Endothelial cell of umbilical vein (primary cell): ENCODE results near the gene RAB39B. TPM values are rescaled to one million over a fixed set of nuclear protein-coding genes. Genes with fewer than 3 reads are reported as not detected.
"Not testable (repeated sequence)": the region's sequence is repeated elsewhere in the genome, so short reads cannot be mapped to it uniquely, and the experiment has no call there.

ENCODE experiments used
- BruUV-seq: library from RNA; stranded (reverse); fragments of 400-500 nt; replicated peaks from 2 replicates; lab custom pipeline; 2021; lab: Mats Ljungman, UMichigan
- CTCF ChIA-PET: fragments of 300-600, 350-600 bp; sonication (Branson Sonifier 250); formaldehyde crosslinking; loops from one replicate; lab custom pipeline; 2021; ENCODE audit warnings: antibody characterized with exemption, inconsistent platforms; lab: Charles Lee
- POLR2A ChIA-PET: fragments of 300-600, 350-600 bp; sonication (Branson Sonifier 250); formaldehyde crosslinking; loops from one replicate; lab custom pipeline; 2021; ENCODE audit warnings: antibody characterized with exemption, inconsistent platforms; lab: Charles Lee
- DNase-seq: peaks from one replicate; pipeline ENCODE4 v3.0.0-alpha.2; 2011; ENCODE audit warnings: low read depth, low spot score
- FAIRE-seq: peaks from 2 replicates; lab custom pipeline; 2011; peaks lifted over from hg19 to GRCh38; lab: Jason Lieb, UNC
- H2AFZ ChIP-seq: 2 replicates; pipeline ENCODE4 v1.6.0; 2012; ENCODE audit warnings: low read depth, low read length, control low read depth, inconsistent platforms
- H3K27ac ChIP-seq: 2 replicates; pipeline ENCODE4 v1.5.1; 2011; ENCODE audit warnings: low read depth, mild to moderate bottlenecking, control low read depth, low read length, moderate library complexity; ENCODE audit not compliant: insufficient read depth
- H3K27me3 ChIP-seq, 2 experiments: 2 replicates each; pipeline versions ENCODE4 v1.6.0 to v1.6.1; 2011; ENCODE audit warnings: low read length in 2 of 2, mixed read lengths in 1 of 2; ENCODE audit not compliant: control insufficient read depth in 2 of 2, insufficient read depth in 2 of 2
- H3K36me3 ChIP-seq, 2 experiments: 2 replicates in 1 of 2; 3 replicates in 1 of 2; pipeline ENCODE4 v1.5.1; 2011; ENCODE audit warnings: low read length in 2 of 2, mild to moderate bottlenecking in 1 of 2, moderate library complexity in 1 of 2; ENCODE audit not compliant: control insufficient read depth in 2 of 2, insufficient read depth in 2 of 2; ENCODE audit errors: extremely low read depth in 1 of 2
- H3K4me1 ChIP-seq: 3 replicates; pipeline ENCODE4 v1.5.1; 2011; ENCODE audit warnings: mild to moderate bottlenecking, low read length; ENCODE audit not compliant: control insufficient read depth, insufficient read depth; ENCODE audit errors: extremely low read depth
- H3K4me2 ChIP-seq: 2 replicates; pipeline ENCODE4 v1.6.1; 2011; ENCODE audit warnings: low read length, control low read depth, mixed read lengths; ENCODE audit not compliant: insufficient read depth
- H3K4me3 ChIP-seq, 3 experiments: fragments of 200-600 bp in 1 of 3; sonication (generic), shearing (Covaris generic) in 1 of 3; replicated peaks in 1 of 3; 2 replicates each; pipeline ENCODE4 v1.5.1; 2011 to 2016; ENCODE audit warnings: control low read depth in 3 of 3, low read length in 3 of 3, mild to moderate bottlenecking in 2 of 3, inconsistent platforms in 1 of 3, low read depth in 1 of 3, moderate library complexity in 1 of 3; ENCODE audit not compliant: insufficient read depth in 1 of 3
- H3K79me2 ChIP-seq: 2 replicates; pipeline ENCODE4 v1.6.0; 2012; ENCODE audit warnings: low read length, inconsistent platforms; ENCODE audit not compliant: control insufficient read depth, insufficient read depth
- H3K9ac ChIP-seq: replicated peaks from 2 replicates; pipeline ENCODE3; 2011; ENCODE audit warnings: low read length, control low read depth; ENCODE audit not compliant: insufficient read depth; ENCODE audit errors: extremely low read depth
- H3K9me1 ChIP-seq: replicated peaks from 3 replicates; pipeline ENCODE4 v1.6.0; 2011; ENCODE audit warnings: mild to moderate bottlenecking, low read length; ENCODE audit not compliant: control insufficient read depth, insufficient read depth; ENCODE audit errors: extremely low read depth
- H3K9me3 ChIP-seq: replicated peaks from 2 replicates; pipeline ENCODE4 v1.5.1; 2012; ENCODE audit warnings: low read length, inconsistent platforms; ENCODE audit not compliant: control insufficient read depth, insufficient read depth
- H4K20me1 ChIP-seq: replicated peaks from 2 replicates; pipeline ENCODE3; 2011; ENCODE audit warnings: mild to moderate bottlenecking, low read length; ENCODE audit not compliant: control insufficient read depth, insufficient read depth; ENCODE audit errors: extremely low read depth
- EZH2 ChIP-seq: IDR thresholded peaks from 2 replicates; pipeline ENCODE4 v1.6.1; 2012; ENCODE audit warnings: borderline replicate concordance, low read depth, mild to moderate bottlenecking, moderate library complexity, low read length, inconsistent platforms; ENCODE audit not compliant: severe bottlenecking
- FOS ChIP-seq: IDR thresholded peaks from 2 replicates; pipeline ENCODE4 v1.6.1; 2011; ENCODE audit warnings: mild to moderate bottlenecking, low read length, moderate library complexity, borderline replicate concordance; ENCODE audit not compliant: insufficient read depth
- JUN ChIP-seq: IDR thresholded peaks from 2 replicates; pipeline ENCODE4 v1.6.1; 2011; ENCODE audit warnings: borderline replicate concordance, low read depth; ENCODE audit not compliant: insufficient read length, insufficient read depth
- POLR2A ChIP-seq: IDR thresholded peaks from 2 replicates; pipeline ENCODE4 v1.6.1; 2012; ENCODE audit warnings: low read depth, mild to moderate bottlenecking, control low read depth, low read length
- dilution Hi-C: fragments of 300-500 bp; cut with MboI; formaldehyde crosslinking; loops from one replicate; pipeline ENCODE4 v1.15.0; 2019; ENCODE audit warnings: low sequenced_read_pairs; ENCODE audit not compliant: extremely low pct_ligation_motif_present
- intact Hi-C: fragments of 100-400 bp; cut with micrococcal nuclease; formaldehyde crosslinking; loops from one replicate; pipeline ENCODE4 v1.10.0; 2022
- polyA plus RNA-seq, 4 experiments: library from polyadenylated mRNA; depleted of rRNA in 3 of 4; stranded (reverse) in 3 of 4; unstranded in 1 of 4; fragments of >200 nt; gene quantifications; 2 replicates each; pipeline versions ENCODE4 v1.2.1 to v1.2.3, GENCODE V29; 2011 to 2012; ENCODE audit warnings: missing spikeins in 1 of 4
- total RNA-seq: library from RNA; stranded (reverse); gene quantifications from 2 replicates; pipeline ENCODE4 v1.2.3, GENCODE V29; 2021
- TF ChIP-seq, protein P1 (sequence below): IDR thresholded peaks from 2 replicates; pipeline ENCODE4 v1.6.1; 2011; ENCODE audit not compliant: insufficient read depth, insufficient read length
- TF ChIP-seq, protein P2 (sequence below), 2 donors: IDR thresholded peaks; 1 replicate in 1 of 2; 2 replicates in 1 of 2; pipeline ENCODE4 v1.5.1; 2011; ENCODE audit warnings: low read length in 2 of 2, mild to moderate bottlenecking in 2 of 2, moderate library complexity in 2 of 2, control low read depth in 1 of 2, inconsistent platforms in 1 of 2, low read depth in 1 of 2; ENCODE audit not compliant: insufficient read depth in 1 of 2; ENCODE audit errors: extremely low read depth in 1 of 2

RAB39B gene
- total and polyA plus RNA-seq, 2 donors (not counting 3 experiments of a cell fraction or from before 2014, with no cell fraction given) = not detected

DNA sequence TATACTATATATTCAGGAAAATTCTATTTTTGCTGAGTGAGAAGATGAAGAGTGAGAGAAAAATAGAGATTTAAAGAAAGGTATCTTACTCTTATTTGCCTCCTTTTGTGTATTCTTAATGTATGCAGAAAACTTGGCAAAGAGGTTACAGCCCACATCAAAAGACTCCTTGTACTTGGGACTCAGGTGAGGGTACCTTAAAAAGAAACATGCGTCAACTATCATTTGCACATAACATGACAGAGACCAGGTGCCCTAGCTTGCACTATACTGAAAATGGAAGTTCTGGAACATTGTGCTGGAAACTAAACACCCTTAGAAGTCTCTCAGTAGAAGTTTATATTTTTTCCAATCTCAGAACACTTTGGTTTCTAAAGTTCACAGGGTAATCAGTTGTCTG lies 15.6 kb upstream of the RAB39B start:
- CTCF ChIA-PET = no interaction called here
- TF ChIP-seq, protein P1, sequence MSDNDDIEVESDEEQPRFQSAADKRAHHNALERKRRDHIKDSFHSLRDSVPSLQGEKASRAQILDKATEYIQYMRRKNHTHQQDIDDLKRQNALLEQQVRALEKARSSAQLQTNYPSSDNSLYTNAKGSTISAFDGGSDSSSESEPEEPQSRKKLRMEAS = no peak
- TF ChIP-seq, protein P2, sequence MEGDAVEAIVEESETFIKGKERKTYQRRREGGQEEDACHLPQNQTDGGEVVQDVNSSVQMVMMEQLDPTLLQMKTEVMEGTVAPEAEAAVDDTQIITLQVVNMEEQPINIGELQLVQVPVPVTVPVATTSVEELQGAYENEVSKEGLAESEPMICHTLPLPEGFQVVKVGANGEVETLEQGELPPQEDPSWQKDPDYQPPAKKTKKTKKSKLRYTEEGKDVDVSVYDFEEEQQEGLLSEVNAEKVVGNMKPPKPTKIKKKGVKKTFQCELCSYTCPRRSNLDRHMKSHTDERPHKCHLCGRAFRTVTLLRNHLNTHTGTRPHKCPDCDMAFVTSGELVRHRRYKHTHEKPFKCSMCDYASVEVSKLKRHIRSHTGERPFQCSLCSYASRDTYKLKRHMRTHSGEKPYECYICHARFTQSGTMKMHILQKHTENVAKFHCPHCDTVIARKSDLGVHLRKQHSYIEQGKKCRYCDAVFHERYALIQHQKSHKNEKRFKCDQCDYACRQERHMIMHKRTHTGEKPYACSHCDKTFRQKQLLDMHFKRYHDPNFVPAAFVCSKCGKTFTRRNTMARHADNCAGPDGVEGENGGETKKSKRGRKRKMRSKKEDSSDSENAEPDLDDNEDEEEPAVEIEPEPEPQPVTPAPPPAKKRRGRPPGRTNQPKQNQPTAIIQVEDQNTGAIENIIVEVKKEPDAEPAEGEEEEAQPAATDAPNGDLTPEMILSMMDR (IDR thresholded peaks at IDR 0.05; ENCODE audit: extremely low read depth in 1 of 2, insufficient read depth in 1 of 2, low read depth in 1 of 2, low read length in 2 of 2) = no peak
- TF ChIP-seq FOS (no peak), JUN (no peak), POLR2A (no peak)
- dilution Hi-C loops = no loop called here

DNA sequence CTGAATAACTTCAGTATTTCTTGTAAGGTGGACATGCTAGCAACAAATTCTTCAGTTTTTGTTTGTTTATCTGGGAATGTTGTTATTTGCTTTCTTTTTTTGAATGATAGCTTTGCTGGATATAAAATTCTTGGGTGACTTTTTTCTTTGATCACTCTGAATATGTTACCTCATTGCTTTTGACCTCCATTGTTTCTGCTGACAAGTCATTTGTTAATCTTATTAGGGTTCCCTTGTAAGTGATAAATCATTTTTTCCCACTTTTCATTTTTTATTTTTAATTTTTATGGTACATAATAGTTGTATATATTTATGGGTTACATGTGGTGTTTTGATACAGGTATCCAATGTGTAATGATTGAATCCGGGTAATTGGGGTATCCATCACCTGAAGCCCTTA lies 6.7 kb upstream of the RAB39B start:
- no peak for FAIRE-seq
- CTCF ChIA-PET = no interaction called here

More for the DNA sequence above, 15.6 kb upstream of the RAB39B start:
- Histone ChIP-seq H3K79me2 (no peaks in the 10 kb centered on the region), H3K4me1 (no peaks in the 10 kb centered on the region), H3K9me1 (no peaks in the 10 kb centered on the region), H3K4me2 (no peak overlapping the region), H3K27me3 (no peaks in the 10 kb centered on the region), H3K27ac (no peak overlapping the region), H2AFZ (no peak overlapping the region), H3K4me3 (no peak overlapping the region), H4K20me1 (no peaks in the 10 kb centered on the region), H3K9me3 (no peaks in the 10 kb centered on the region), H3K9ac (no peak overlapping the region), H3K36me3 (no peaks in the 10 kb centered on the region)
- DNase-seq (no peak), FAIRE-seq (no peak)
- no TSS peak for BruUV-seq
- intact Hi-C loops = no loop called here
- POLR2A ChIA-PET = no interaction called here

DNA sequence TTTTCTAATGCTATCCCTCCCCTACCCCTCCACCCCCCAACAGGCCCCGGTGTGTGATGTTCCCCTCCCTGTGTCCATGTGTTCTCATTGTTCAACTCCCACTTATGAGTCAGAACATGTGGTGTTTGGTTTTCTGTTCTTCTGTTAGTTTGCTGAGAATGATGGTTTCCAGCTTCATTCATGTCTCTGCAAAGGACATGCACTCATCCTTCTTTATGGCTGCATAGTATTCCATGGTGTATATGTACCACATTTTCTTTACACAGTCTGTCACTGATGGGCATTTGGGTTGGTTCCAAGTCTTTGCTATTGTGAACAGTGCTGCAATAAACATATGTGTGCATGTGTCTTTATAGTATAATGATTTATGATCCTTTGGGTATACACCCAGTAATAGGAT lies 3.7 kb upstream of the RAB39B start:
- H3K27me3 ChIP-seq, H2AFZ ChIP-seq, H4K20me1 ChIP-seq, H3K79me2 ChIP-seq, H3K9ac ChIP-seq, POLR2A ChIA-PET, dilution Hi-C loops, H3K27ac ChIP-seq, FAIRE-seq, BruUV-seq, H3K36me3 ChIP-seq, CTCF ChIA-PET, DNase-seq, H3K4me2 ChIP-seq, H3K9me3 ChIP-seq, H3K9me1 ChIP-seq, H3K4me1 ChIP-seq, H3K4me3 ChIP-seq, intact Hi-C loops: not testable (repeated sequence)

More for the DNA sequence above, 6.7 kb upstream of the RAB39B start:
- Histone ChIP-seq H3K27ac (no peak overlapping the region), H3K79me2 (no peaks in the 10 kb centered on the region), H3K4me3 (no peak overlapping the region), H3K4me2 (no peak overlapping the region), H3K36me3 (no peaks in the 10 kb centered on the region), H3K9ac (no peak overlapping the region), H4K20me1 (no peaks in the 10 kb centered on the region), H2AFZ (no peak overlapping the region), H3K9me3 (no peaks in the 10 kb centered on the region), H3K27me3 (no peaks in the 10 kb centered on the region), H3K9me1 (no peaks in the 10 kb centered on the region), H3K4me1 (no peaks in the 10 kb centered on the region)
- POLR2A ChIA-PET = no interaction called here
- BruUV-seq = no TSS peak
- no peak for DNase-seq
- no peak for TF ChIP-seq EZH2
- TF ChIP-seq FOS = no peak
- TF ChIP-seq JUN = no peak
- dilution Hi-C loops (no loop called here), intact Hi-C loops (no loop called here)
